ENCODE measurements around the gene PIAS4.

Gene PIAS4

DNA sequence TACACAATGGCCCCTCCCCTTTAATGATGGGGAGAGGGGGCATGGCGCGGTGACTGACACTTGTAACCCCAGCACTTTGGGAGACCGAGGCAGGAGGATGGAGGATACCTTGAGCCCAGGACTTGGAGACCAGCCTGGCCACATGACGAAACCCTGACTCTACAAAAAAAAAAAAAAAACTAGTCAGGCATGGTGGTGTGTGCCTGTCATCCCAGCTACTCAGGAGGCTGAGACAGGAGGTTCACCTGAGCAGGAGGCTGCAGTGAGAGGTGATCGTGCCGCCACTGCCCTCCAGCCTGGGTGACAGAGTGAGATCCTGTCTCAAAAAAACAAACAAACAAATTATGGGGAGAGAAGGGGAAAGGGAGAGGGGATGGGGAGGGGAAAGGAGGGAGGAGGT is 72.9 kb downstream of the PIAS4 start:
- DNase-seq, result no peak

DNA sequence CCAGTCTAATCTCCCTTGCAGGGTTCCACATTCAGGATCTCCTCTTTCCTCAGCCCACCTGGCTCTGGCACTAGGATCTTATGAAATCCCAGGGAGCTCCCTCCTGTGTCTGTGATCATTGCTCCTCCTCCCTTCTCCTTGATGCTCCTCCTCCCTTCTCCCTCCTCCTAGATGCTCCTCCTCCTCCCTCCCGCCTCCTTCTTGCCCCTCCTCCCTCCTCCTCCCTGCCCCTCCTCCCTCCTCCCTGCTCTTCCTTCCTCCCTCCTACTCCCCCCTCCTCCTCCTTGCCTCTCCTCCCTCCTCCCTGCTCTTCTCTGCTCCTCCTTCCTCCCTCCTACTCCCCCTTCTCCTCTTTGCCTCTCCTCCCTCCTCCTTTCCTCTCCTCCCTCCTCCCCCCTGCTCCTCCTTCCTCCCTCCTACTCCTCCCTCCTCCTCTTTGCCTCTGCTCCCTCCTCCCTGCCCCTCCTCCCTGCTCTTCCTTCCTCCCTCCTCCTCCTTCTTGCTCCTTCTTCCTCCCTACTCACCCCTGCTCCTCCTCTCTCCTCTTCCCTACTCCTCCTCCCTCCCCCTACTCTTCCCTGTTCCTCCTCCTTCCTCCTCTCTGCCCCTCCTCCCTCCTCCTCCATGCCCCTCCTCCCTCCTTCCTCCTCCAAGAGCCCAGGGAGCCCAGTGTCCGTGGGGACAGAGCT is 74.0 kb downstream of the PIAS4 start:
- no peak for DNase-seq

DNA sequence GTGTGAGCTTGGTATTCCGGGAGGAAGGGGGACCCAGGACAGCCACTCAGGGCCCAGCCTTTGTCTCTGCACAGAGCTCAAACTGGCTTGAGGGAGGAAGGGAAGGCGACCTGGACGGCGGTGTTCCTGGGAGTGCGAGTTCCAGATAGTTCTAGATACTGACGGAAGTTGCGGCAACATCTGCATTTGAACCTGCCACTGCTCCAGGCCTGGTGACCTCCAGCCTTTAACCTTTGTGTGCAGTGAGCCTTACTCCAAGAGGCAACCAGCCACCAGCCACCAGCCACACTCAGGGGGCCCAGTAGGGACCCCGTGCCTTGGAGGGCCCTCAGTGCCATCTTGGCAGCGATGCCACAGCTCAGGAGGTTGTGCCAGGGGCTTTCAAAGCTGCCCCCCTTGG is 74.6 kb downstream of the PIAS4 start:
- no peak for DNase-seq

DNA sequence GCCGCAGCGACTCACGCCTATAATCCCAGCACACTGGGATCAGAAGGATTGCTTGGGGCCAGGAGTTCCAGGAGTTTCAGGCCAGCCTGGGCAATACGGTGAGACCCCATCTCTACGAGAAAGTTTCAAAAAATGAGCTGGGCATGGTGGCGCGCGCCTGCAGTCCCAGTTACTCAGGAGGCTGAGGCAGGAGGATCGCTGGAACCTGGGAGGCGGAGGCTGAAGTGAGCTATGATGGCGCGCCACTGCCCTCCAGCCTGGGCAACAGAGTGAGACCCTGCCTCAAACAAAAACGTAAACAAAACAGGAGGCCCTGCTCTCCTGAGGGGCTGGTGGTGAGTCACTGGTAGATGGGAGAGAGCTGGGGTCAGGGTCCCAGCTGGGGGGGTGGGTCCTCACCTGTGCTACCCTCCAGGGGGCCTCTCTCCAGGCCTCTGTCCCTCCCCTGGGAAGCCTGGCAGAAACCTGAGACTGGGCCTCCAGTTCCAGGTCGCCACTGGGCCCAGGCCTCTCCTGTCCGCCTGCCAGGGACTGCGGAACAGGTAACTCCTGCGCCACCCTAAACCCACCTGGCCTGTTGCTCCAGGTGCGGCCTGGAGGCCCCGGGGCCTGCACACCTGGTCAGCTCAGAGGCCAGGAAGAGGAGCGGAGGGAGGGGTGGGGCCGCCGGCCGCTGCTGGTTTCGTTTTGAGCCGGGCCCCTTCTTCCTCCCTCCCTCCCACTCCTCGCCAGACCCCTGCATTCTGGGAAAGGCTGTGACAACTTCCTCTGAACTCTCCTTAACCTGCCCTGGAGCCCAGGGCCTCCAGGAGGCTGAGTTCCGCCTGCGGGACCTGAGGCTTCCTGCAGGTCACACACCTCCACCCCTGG is 76.4 kb downstream of the PIAS4 start:
- peak; percentile 30 for DNase-seq

DNA sequence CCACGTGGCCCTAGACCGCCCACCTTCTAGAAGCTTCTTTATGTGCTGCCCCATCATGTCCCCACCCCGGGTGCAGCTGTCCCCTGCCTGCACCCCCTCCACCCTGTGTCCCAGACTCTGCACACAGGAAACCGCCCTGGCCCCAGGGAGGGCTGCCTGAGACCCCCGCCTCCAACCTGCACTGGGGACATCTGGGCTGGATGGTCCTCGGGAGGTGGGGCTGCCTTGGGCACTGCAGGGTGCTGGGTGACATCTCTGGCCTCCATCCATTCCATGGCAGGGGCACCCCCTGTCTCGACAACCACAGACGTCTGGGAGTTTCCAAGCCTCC is 77.0 kb downstream of the PIAS4 start:
- no peak for DNase-seq

DNA sequence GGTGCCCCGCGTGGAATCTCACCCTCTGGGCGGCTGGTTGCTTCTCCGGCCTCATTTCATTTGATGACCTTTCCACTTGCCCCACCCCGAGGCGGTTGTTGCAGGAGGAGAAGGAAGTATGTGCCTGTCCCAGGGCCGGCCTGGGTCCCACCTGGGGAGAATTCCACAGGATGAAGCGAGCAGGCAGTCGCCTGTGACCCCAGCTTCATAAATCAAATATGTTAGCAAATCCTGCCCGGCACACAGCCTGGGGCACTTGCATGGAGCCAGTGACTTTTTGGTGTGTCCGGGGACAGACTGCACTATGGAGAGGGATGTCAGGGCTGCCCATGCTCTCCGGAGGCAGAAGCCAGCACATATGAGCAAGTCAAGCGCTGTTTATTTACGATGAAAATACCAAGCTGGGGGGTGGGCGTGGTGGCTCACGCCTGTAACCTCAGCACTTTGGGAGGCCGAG is 78.9 kb downstream of the PIAS4 start:
- no peak for DNase-seq

DNA sequence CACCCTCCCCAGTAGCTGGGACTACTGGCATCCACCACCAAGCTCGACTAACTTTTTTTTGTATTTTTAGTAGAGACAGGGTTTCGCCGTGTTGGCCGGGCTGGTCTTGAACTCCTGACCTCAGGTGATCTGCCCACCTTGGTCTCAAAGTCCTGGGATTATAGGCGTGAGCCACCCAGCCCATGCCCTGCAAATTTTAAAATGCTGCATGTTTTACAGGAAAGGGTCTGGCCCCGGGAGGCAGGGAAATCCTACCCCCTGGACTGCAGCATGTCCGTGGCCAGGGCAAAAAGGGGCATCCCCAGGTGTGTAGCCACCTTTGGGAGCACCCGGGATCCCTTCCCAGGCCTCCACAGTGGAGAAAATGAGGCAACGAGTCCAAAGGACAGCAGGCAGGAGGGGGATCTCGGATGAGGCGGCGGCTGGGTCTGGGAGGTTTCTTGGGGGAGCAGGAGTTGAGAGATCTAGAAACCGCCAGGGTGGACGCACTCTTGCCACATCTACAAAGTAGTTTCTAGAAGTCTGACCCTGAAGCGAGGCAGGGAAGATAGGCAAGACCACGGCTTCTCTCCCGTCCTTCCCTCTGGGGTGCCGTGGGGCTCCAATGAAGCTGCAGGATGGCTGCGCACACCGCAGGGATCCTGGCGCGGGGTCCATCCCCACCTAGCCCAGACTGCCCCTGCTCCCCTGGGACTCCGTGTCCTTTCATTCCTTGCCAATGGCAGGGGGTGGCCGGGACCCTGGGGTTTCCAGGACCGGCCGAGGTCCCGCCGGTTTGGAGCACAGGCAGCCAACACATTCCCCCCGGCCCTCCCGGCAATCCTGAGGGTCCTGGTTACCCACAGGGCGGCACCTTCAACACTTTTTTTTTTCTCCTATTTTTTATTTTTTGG is 80.5 kb downstream of the PIAS4 start:
- no peak for DNase-seq

DNA sequence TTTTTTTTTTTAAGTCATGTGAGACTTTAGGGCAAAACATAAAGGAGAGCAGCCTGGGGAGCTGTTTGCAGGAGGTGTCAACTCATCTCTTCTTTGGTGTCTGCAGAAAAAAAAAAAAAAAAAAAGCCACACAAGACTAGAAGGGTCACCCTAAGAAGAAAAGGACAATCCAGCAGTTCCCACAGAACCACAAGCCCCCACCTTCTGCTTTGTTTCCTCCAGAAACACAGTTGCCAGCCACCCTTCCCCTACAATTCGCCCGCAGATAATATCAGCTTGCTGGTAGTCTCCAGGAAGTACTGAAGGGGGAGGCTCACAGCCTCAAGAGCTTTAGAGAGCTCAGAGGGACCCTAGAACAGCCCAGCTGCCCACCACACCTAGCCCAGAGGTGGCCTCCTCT is 81.4 kb downstream of the PIAS4 start:
- DNase-seq, result peak; percentile 32

All from activated naive CD4-positive, alpha-beta T cell treated with Interleukin-2 at 50 U/mL for 16 hours (primary cell).